ENCODE measurements around the gene CALN1.

GRCh38 chr7:72292118-72292517 is 120.0 kb downstream of the CALN1 start:
- TF ChIP-seq CTCF (IDR thresholded peaks at IDR 0.05) (no peak), POLR2A (IDR thresholded peaks at IDR 0.05) (no peak)
